GM12801 (cell line): Measurements from ENCODE around the gene DNAJB11.

Experiments
- TF ChIP-seq, protein P1 (sequence below): IDR thresholded peaks from one replicate; pipeline ENCODE4 v1.5.1; 2011; ENCODE audit warnings: control low read depth; ENCODE audit not compliant: insufficient read length; ENCODE audit errors: extremely low read depth

The DNAJB11 gene

GRCh38 chr3:186618318-186618938, 47.9 kb downstream of the DNAJB11 start:
- TF ChIP-seq, protein P1, sequence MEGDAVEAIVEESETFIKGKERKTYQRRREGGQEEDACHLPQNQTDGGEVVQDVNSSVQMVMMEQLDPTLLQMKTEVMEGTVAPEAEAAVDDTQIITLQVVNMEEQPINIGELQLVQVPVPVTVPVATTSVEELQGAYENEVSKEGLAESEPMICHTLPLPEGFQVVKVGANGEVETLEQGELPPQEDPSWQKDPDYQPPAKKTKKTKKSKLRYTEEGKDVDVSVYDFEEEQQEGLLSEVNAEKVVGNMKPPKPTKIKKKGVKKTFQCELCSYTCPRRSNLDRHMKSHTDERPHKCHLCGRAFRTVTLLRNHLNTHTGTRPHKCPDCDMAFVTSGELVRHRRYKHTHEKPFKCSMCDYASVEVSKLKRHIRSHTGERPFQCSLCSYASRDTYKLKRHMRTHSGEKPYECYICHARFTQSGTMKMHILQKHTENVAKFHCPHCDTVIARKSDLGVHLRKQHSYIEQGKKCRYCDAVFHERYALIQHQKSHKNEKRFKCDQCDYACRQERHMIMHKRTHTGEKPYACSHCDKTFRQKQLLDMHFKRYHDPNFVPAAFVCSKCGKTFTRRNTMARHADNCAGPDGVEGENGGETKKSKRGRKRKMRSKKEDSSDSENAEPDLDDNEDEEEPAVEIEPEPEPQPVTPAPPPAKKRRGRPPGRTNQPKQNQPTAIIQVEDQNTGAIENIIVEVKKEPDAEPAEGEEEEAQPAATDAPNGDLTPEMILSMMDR, result no peak

GRCh38 chr3:186619787-186620212, 49.3 kb downstream of the DNAJB11 start:
- TF ChIP-seq, protein P1, result no peak

DNA sequence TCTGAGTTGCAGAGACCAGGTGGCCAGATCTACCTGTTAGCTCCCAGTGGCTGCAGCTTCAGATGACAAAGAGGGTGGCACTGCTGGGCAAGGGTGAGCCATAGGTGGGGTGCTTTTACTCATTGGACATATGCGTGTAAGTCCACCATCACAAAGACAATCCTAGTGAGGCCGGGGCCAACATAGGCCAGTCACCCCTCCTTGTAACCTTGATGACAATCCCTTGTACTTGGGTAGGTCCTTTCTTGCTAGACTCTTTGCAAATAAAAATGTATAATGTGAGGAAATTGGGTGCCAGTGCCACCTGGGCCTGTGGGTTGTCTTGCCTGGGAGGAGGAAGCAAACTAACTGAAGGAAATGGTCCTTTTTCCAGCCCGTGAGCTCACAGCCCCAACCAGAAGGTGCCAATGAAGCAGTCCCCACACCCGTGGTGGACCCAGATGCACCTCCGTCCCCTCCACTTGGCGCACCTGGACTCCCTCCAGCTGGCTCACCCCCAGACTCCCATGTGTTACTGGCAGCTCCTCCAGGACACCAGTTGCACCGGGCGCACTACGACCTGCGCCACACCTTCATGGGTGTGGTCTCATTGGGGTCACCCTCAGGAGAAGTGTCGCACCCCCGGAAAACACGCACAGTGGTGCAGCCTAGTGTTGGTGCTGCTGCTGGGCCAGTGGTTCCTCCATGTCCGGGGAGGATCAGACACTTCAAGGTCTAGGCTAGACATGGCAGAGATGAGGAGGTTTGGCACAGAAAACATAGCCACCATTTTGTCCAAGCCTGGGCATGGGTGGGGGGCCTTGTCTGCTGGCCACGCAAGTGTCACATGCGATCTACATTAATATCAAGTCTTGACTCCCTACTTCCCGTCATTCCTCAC, 49.9 kb downstream of the DNAJB11 start:
- TF ChIP-seq, protein P1, result no peak

GRCh38 chr3:186621894-186622650, 51.6 kb downstream of the DNAJB11 start:
- TF ChIP-seq, protein P1, result no peak

- TF ChIP-seq, protein P1, result no peak
These were observed 52.3 kb downstream of the DNAJB11 start for GRCh38 chr3:186622651-186623310.

- TF ChIP-seq, protein P1, result no peak
These were observed 54.1 kb downstream of the DNAJB11 start for GRCh38 chr3:186624598-186624997.
